Muscle of back (tissue), 11 donors: ENCODE results near the gene SAE1. TPM values are rescaled to one million over a fixed set of nuclear protein-coding genes. Genes with fewer than 3 reads are reported as not detected.

Experiments used
- DNase-seq, 3 donors: peaks; one replicate each; pipeline versions ENCODE4 v3.0.0 to v3.0.0-alpha.2; 2013
- polyA plus RNA-seq, 10 donors: library from polyadenylated mRNA; unstranded; fragments of 120-200 nt; gene quantifications; one replicate each; pipeline ENCODE4 v1.2.1, GENCODE V29; 2013; ENCODE audit not compliant: insufficient read length in 10 of 10

SAE1 gene
- polyA plus RNA-seq, 10 donors: 67.1 to 104 (median 83.3) TPM

- no peak for DNase-seq
Measured at GRCh38 chr19:47102346-47103060, 28.1 kb upstream of the SAE1 start.

DNA sequence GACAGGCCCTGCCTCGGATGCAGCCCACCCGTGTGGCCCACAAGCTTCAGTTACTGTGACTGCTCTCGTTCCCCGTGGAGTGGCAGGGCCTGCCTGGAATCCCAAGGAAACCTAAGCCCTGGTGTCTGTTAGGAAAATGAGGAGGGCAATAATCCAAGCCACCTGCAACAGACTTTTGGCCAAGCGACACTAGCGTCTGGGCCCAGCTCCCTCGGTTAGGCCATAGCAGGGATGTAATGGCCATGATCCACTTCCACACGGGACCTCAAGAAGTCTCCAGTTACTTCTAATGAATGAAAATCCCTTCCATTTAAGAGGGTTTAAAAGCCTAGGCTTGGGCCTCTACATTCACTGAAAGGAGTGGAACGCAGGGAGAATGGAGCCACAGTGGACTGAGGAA lies 26.0 kb upstream of the SAE1 start:
- peak in 2 of 3 donors; percentile 62 to 77 for DNase-seq

DNA sequence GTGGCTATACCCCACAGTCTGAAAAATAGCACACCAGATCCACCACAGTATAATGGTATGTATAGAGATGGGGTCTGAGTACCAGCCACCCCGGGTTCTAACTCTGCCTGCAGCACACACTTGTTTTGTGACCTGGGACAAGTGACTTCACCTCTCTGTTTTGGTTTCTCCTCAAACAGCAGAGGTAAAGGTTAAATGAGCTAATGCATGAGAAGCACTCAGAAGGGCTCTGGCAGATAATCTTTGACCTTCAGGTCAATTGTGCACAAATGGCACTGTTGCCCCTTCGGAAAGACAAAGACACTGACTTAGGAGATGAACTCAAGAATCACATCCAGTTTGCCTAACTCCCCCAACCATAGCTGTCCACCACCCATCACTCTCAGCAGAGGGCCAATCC lies 24.8 kb upstream of the SAE1 start:
- no peak for DNase-seq

DNA sequence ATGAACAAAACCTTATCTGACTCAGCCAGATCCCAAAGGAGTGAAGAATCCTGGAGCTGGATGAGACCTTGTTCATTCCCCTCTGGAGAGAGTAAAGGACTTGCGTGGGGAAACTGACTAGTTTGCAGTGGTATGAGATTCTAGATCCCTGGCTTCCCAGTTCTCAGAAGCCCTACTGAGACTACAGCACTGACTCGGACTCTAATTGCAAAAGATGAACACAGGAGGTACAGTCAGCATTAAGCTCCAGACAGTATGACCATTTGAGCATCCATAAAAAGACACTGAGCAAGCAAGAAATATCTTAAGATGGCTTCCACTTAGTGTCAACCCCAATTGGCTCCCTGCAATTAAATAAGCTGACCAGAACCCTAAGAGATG lies 23.8 kb upstream of the SAE1 start:
- DNase-seq: no peak

DNA sequence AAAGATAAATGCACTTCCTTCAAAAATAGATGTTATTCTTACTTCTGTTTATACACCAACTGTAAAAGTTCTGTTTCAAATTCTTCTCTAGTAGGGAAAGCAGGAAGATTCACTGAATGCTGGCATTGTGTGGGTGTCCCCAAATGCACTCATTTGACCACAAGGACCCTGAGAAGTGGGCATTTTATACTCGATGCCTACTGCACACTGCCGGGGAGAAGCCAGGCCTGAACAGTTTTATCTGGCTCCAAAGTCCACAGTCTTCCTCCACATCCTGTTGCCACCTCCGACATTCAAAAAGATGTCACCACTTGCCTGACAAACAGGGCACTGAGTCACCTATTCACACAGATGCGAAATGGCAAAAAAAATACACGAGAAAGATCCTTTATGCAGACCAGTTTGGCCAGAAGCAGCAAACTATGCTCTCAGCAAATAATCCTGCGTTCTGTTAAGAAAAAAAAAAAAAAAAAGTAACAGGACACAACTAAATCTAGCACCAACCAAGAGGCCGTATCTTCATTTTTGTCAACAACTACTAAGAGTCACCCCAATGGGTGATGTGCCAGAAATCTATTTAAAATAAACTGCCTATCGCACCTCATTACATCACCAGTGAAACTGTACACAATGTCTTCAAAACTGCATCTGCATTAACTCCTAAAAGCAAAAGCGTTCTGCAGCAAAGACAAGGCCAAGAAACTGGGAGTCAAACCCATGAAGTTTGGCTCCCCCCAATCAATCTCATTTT lies 23.3 kb upstream of the SAE1 start:
- DNase-seq: no peak

GRCh38 chr19:47107953-47108746 lies 22.5 kb upstream of the SAE1 start:
- DNase-seq: no peak

GRCh38 chr19:47109177-47109540 lies 21.5 kb upstream of the SAE1 start:
- DNase-seq: no peak

GRCh38 chr19:47109541-47110375 lies 20.9 kb upstream of the SAE1 start:
- peak; percentile 50 to 79 (median 61) for DNase-seq

DNA sequence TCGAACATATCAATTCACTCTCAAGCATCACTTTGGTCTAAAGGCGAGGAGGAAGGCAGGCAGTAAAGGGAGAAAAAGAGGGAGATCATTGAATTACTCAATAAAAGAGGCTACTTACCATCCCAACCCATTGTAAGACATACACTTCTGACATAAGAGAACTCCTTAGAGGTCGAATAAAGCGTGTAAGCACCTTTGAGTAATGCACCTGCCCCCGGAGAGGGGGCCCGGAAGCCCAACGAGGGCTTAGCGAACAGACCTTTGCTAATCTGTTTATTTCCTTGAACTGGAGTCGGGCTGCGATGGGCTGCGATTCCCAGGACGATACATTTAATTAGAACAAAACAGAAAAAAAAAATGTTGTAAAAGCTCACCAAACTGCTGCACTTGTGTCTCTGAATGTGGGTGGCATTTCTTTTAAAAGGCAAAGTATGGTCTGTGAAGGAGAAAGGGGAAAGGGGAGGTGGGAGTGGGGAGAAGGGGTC lies 20.1 kb upstream of the SAE1 start:
- DNase-seq: peak in 1 of 3 donors; percentile 39

DNA sequence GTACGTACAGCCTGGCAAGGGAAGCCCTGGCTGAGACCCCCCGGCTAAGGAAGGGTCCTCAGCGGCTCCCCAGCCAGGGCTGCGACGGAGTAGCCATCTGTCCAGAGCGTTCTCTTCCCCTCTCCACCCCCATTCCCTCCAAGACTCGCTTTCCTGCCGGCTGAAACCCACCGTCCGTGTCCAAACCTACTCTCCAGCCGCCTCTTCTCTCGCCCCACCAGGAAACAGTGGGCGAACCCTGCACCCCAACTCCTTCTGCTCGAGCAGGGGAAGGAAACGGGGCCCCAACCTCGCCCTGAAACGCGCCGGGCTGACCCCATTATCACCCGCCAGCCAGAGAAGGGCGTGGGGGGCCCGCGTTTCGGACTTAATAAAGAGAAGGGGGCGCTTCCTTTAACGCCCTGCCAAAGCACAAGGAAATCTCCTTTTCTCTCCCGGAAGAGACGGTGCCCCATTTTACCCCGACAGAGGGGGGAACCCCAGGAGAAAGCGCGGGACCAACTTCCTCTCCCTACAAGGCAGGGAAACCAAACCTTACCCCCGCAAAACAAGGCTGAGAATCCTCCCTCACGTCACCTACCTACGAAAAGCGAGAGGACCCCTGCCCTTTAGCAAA lies 19.5 kb upstream of the SAE1 start:
- DNase-seq: peak in 1 of 3 donors; percentile 59

DNA sequence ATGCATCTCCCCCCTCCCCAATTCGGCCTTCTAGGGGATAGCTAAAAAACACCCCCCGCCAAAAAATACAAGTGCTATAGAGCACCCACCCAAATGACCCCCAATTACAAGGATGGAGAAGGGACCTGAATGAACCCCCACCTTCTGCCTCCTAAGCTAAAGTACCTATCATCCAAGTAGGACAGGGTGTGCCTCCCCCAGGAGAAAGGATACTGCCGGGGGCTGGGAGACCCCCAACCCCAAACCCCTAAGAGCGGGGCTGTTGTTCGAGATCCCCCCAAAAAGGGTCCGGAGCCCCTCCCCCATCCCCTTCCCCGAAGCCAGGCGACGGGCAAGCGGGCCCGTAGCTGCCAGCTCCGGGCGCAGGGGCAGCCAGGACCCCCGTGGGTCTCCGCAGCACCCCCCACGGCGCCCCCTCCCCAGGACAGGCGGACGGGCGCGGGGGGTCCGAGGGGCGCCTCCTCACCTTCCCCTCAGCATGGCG lies 18.9 kb upstream of the SAE1 start:
- no peak for DNase-seq

DNA sequence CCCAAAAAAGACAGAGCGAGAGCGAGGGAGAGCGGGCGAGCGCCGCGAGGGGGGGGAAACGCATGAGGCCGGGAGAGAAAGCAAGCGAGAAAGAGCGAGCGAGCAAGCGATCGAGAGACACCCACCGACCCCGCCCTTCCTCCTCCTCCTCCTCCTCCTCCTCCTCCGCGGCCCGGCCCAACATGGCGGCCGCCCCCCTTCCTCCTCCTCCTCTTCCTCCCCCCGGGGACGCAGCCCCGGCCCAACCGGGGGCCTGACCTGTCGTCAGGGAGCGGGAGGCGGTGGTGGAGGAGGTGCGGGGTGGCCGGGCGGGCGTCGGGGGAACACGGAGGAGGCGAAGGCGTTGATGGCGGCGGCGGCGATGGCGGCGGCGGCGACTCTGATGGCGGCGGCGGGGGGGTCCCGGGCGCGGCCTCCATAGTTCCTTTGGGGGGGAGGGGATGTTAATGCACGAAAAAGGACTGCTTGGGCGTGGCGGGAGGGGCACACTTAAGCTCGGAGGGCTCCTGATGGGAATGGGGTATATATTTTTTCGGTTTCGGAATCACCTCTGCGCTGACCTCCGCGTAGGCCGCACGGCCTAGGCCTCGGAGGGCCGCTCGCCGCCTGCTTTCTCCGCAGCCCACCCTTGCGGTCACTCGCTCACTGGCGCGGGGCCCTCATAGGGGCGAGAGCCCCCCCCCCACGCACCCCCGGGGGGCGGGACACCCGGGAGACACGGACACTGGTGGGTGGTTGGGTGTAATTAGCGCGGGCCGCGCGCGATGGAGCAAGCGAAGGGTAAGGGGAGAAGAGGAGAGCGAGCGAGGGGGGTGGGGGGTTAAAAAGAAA lies 18.3 kb upstream of the SAE1 start:
- DNase-seq: peak; percentile 88 to 96 (median 91)

- peak; percentile 99 to 100 (median 99) for DNase-seq
Measured at GRCh38 chr19:47112997-47113849, 17.4 kb upstream of the SAE1 start, which contains the start of gene ZC3H4. TSS of gene ZC3H4 (minus strand) at chr19:47113776. CDS start at chr19:47112584, 1,192 bp downstream.

- no peak for DNase-seq
Measured at GRCh38 chr19:47113850-47114651, 16.6 kb upstream of the SAE1 start.

DNA sequence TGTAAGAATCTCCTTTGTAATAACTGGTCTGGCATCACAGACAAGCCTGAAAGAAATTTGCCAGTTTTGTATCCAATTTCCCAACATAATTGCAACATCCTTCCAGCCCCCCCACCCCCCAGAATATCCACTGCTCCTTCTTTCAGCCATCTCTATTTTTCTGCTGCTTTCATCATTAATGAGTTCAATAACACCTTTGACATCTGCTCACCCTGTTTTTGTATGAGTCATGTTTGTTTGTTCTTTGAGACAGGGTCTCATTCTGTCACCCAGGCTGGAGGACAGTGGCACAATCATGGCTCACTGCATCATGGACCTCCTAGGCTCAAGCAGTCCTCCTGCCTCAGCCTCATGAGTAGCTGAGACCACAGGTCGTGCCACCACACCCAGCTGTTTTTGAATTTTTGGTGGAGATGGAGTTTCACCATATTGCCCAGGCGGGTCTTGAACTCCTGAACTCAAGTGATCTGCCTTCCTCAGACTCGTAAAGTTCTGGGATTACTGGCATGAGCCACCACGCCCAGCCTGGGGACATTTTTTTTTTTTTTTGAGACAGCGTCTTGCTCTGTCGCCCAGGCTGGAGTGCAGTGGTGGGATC lies 10.1 kb upstream of the SAE1 start:
- DNase-seq: no peak

GRCh38 chr19:47122359-47123335 lies 8.0 kb upstream of the SAE1 start:
- peak in 1 of 3 donors; percentile 71 for DNase-seq
